Stimulated activated CD4-positive, alpha-beta T cell treated with anti-CD3 and anti-CD28 coated beads, Interleukin-4, amount 100 ng/mL, for 4 hours (primary cell): ENCODE data around the gene AANAT.

Experiments
- DNase-seq, 2 experiments: peaks; one replicate each; pipeline ENCODE4 v3.0.0-alpha.2; 2020

Gene AANAT

DNA sequence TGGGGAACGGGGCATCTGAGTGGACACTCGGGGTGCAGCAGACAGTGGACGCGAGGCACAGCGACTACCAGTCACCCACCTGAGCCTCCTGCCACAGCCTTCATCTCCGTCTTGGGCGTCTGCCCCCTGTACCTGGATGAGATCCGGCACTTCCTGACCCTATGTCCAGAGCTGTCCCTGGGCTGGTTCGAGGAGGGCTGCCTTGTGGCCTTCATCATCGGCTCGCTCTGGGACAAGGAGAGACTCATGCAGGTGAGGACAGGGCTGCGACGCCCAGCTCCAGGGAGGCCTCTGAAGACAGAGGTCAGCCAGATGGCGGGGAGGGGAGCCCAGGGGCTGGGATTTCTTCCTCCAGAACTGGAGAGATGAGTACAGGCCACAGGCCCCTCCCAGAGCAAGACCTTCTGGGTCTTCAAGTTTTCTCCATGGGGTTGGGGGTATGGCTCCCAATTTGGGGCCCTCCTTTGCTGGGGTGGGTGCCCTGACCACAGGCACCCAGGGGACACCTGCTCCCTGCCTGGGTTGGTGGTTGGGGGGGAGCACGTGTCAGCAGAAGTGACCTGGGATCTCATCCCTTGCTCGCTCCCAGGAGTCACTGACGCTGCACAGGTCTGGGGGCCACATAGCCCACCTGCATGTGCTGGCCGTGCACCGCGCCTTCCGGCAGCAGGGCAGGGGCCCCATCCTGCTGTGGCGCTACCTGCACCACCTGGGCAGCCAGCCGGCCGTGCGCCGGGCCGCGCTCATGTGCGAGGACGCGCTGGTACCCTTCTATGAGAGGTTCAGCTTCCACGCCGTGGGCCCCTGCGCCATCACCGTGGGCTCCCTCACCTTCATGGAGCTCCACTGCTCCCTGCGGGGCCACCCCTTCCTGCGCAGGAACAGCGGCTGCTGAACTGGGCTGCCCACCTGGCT, 1.9 kb downstream of the AANAT start:
- no peak for DNase-seq

DNA sequence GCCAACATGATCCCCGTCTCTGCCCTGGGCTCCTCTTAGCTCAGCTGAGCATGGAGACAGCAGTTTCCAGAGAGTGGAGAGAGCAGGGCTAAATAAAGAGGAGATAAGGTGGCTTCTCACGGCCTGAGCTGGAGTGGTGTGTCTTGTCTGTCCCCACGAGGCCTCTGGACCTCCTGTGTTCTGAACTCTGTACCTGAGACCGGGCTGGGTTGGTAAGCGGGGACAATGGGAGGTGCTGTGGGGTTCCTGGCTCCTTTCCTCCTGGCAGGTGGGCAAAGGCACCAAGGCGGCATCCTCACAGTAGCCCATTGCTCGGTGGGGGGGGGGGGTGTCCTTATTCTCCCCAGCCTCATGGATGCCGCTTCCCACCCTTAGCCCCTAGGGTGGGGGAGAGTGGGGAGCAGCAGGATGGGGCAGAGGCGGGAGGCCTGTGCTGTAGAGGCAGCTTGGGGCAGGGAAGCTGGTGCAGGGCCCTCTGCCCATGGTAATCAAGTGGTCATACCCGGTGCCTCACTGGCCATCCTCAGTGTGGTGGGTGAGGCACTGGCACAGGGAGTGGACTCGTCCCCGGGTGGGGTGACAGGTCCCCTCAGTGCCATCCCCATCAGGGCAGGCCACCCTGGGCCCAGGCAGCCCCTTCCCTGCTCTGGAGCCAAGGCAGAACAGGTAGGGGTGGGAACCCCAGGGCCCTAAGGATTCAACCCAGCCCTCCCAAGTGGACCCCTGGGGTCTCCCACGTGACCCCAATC, 2.8 kb downstream of the AANAT start:
- DNase-seq, result no peak

GRCh38 chr17:76471498-76472257, 4.3 kb downstream of the AANAT start:
- DNase-seq, result no peak

- DNase-seq, result no peak
Measured at GRCh38 chr17:76472258-76472645, 4.8 kb downstream of the AANAT start.

DNA sequence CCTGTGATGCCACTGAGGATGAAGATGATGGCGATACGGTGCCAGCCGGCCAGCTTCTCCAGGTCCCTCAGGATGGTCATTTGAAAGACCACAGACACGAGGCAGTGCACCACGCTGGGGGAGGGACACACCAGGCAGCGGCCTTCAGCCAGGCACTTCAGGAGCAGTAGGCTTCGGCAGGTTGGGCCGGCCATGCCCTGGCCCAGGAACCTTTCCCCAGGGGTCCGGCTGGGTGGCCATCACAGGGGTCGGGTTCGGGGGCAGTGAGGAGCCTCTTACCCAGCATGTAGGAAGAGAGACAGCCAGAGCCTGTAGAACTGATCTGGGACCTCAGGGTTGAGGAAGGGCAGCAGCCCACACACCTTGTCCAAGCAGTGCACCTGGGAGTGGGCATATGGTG, 5.3 kb downstream of the AANAT start:
- DNase-seq, result no peak

DNA sequence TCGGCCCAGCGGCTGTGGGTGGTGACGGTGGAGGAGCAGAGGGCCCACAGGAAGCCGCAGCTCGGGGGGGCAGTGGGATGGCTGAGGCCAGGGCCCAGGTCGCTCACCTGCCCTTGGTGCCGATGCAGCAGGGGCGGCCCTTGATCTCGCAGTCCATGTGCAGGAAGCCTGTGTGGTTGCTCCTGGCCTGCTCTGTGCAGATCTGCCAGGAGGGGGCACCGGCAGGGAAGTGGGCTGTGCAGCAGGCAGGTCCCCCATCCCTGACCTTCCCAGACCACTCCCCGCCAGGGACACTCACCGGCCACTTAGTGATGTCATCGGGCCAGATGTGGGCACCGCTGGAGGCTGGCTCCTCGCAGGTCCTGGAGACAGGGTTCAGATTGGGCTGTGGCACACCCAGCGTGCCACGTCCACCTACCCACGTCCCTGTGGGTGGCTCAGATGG, 6.2 kb downstream of the AANAT start:
- no peak for DNase-seq

DNA sequence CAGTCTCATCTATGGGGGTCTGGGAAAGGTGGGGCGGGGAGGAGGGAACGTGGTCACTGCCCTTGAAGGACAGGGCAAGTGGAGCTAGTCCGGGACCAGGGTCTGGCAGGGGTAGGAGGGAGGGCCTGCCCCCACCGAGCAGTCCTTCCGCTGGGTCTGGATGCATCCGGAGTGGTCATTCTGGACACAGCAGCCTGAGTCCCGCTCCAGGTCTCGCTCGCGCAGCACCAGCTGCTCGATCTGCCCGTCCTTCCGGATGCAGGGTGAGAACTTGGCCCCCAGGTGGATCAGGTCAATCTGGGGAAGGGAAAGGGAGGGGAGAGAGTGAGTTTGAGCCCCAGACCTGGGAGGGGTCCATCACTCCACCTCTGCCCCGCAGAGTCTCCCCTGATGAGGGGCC, 6.8 kb downstream of the AANAT start:
- DNase-seq, result no peak

- DNase-seq, result no peak
Measured at GRCh38 chr17:76474894-76475293, 7.5 kb downstream of the AANAT start.

- DNase-seq, result no peak
Measured at GRCh38 chr17:76475302-76475701, 7.9 kb downstream of the AANAT start.

DNA sequence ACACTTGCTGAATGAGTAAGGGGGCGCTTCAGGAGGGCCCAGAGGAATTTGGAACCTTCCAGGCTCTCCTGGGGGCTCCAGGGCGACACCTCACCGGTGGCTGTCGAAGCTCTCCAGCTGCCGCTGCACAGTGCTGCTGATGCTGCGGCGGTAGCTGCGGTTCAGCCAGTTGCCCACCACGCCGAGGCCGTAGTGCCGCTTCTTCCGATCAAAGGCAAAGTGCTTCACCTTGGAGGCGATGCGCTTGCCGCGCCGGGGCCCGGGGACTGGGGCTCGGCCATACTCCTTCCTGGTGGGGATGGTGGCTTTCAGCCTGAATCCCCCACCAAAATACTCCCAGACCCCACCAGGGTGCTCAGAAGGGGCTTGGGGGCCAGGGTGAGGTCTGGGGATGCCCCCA, 9.3 kb downstream of the AANAT start:
- no peak for DNase-seq

DNA sequence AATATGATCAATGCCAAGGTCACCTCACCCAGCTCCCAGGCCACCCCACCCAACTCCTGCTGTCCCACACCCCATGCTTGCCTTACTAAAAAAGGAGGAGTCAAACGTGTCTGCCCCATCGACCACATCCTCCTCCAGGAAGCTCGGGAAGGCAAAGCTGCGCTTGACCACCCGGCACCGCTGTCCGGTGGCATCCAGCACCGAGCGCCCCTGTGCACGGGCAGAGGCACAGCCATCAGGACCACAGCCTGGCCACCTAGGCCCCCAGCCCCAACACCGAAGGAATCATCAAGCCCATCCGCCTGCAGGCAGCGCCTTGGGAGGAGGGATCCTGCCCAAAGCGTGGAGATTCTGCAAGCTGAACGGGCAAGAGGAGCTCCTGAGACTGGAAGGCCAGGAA, 10.2 kb downstream of the AANAT start:
- DNase-seq, result no peak

- no peak for DNase-seq
Measured at GRCh38 chr17:76478097-76478496, 10.7 kb downstream of the AANAT start.

- no peak for DNase-seq
Measured at GRCh38 chr17:76478730-76479514, 11.5 kb downstream of the AANAT start.

GRCh38 chr17:76479515-76480060, 12.2 kb downstream of the AANAT start:
- DNase-seq, result no peak

DNA sequence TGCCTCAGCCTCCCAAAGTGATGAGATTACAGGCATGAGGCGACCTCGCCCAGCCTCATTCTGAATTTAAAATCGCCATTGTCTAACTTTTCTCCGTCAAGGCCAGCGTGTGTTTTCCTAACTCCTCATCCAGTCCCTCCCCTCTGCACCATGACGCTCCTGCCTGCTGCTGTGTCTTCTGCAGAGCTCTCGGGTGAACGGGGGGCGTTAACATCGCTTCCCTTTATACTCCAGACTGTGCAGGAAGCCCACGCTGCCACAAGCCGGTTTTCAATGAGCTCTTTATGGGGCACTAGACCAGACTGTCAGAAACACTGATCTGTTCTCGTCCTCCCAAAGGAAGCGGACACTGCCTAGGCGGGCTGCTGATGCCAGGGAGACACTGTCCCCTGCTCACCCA, 13.2 kb downstream of the AANAT start:
- DNase-seq, result no peak

DNA sequence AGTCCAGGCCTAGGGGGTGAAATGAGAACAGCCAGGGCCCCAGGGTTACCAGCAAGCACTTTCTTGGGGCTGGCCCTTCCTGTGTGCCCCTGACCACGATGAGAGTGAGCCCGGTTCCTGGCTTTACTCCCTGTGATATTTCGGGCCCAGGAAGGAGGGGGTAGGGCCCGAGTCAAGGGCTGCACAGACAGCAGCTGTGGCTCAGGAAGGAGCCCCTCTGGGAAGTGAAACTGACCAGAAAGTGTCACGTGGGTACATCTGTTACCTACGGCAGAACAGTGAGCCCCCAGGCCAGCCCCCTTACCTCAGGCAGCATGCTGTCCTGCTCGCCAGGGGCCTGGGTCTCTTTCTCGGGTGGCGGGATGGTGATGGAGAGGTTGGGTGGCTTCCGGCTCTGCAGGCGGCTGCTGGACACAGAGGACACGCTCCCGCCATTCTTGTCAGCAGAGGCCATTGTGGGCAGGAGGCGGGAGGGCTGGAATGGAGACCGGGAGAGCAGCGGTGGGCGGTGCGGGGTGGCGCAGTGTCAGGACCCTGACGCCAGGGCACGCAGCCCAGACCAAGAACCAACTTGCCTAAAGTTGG, 13.8 kb downstream of the AANAT start:
- no peak for DNase-seq

DNA sequence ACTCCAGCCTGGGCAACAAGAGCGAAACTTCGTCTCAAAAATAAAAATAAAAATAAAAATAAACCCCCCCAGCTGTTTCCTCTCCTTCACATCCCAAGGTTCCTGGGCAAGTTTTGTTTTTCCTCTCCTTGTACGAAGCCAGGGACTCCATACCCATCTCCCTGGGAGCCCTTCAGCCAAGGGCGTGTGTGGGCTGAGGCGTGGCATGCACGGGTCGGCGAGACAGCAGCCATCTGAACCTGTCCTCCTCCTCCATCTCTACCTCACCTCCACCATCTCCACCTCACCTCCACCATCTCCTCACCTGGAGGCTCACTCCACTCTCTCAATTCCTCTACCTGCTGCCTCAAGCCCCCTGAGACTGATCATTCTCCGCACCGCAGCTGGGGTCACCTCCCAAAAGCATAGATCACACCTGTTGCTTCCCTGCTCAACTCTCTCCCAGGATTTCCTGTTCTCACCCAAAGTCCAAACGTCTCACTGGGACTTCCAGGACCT, 16.9 kb downstream of the AANAT start:
- no peak for DNase-seq

GRCh38 chr17:76485569-76485968, 18.2 kb downstream of the AANAT start:
- no peak for DNase-seq

GRCh38 chr17:76487451-76488192, 20.2 kb downstream of the AANAT start:
- DNase-seq, result no peak

DNA sequence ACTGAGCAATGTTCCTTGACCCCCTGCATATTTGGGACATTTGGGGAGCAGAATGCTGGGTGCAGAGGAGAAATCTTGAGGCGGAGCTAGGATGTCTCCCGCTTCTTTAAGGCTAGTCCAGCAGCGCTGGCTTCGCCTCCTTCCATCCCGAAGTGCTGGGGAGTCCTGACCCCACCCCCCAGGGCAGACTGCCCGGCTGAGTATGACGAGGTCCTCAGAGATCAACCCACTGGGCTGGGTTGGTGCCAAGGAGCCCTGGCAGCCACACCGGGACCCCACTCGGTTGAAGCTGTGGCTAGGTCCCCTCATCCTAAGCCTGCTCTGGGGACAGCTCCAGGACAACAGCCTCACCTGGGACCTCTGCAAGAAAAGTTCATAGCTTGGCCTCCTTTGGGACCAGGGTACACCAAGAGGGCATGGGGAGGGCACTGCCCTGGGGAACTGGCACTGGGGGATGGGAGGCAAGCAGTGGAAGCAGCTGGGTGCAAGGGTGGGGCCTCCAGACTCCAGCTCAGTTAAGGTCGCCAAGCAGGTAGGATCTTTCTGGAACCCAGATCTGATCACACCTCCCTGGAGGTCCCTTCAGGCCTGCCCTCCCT, 22.8 kb downstream of the AANAT start:
- no peak for DNase-seq
